Glomerular visceral epithelial cell (primary cell): ENCODE results near the gene AGTR2.
"Not testable (repeated sequence)": the region's sequence is repeated elsewhere in the genome, so short reads cannot be mapped to it uniquely, and the experiment has no call there.

Experiments
- DNase-seq: peaks from one replicate; pipeline ENCODE4 v3.0.0-alpha.2; 2016; ENCODE audit errors: extremely low spot score

Gene AGTR2

GRCh38 chrX:116170511-116170910 is at the start of gene AGTR2:
Gene AGTR2 (plus strand): TSS chrX:116170744. CDS start chrX:116172281, 1,537 bp downstream.
- DNase-seq: no peak

- no peak for DNase-seq
Observed at GRCh38 chrX:116135277-116135676, 35.3 kb upstream of the AGTR2 start.

- DNase-seq: not testable (repeated sequence)
Observed at GRCh38 chrX:116141270-116141669, 29.3 kb upstream of the AGTR2 start.

GRCh38 chrX:116142976-116143375 is 27.6 kb upstream of the AGTR2 start:
- no peak for DNase-seq

- no peak for DNase-seq
Observed at GRCh38 chrX:116172976-116173375, 2.4 kb downstream of the AGTR2 start.

GRCh38 chrX:116181300-116181699 is 10.8 kb downstream of the AGTR2 start:
- no peak for DNase-seq

GRCh38 chrX:116185163-116185562 is 14.6 kb downstream of the AGTR2 start:
- no peak for DNase-seq

GRCh38 chrX:116194649-116195048 is 24.1 kb downstream of the AGTR2 start:
- DNase-seq: no peak

GRCh38 chrX:116198235-116198634 is 27.7 kb downstream of the AGTR2 start:
- no peak for DNase-seq

GRCh38 chrX:116198810-116199209 is 28.3 kb downstream of the AGTR2 start:
- no peak for DNase-seq

- DNase-seq: peak; percentile 7
Observed at GRCh38 chrX:116204932-116205331, 34.4 kb downstream of the AGTR2 start.

GRCh38 chrX:116213262-116213661 is 42.7 kb downstream of the AGTR2 start:
- DNase-seq: no peak

GRCh38 chrX:116217080-116217479 is 46.5 kb downstream of the AGTR2 start:
- not testable (repeated sequence) for DNase-seq
